ENCODE data around the gene SCNN1G. TPM values are rescaled to one million over a fixed set of nuclear protein-coding genes. Genes with fewer than 3 reads are reported as not detected.
"Not testable (repeated sequence)": the region's sequence is repeated elsewhere in the genome, so short reads cannot be mapped to it uniquely, and the experiment has no call there.

SCNN1G gene
- total RNA-seq, 1 donor from 2014 or later: 0.09 TPM

DNA sequence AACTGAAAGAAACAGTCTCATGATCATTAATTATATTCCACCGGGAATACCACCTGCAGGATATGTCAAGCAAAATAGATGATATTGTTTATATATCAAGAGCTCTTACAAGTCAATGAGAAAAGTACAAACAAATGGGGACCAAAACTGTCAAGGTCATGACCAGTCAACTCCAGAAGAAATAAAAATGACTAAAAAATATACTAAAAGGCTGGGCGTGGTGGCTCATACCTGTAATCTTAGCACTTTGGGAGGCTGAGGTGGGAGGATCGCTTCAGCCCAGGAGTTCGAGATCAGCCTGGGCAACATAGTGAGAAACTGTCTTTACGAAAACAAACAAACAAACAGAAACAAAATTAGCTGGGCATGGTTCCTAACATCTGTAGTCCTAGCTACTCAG, 69.8 kb downstream of the SCNN1G start:
- no peak for DNase-seq (ENCODE audit: low spot score)

DNA sequence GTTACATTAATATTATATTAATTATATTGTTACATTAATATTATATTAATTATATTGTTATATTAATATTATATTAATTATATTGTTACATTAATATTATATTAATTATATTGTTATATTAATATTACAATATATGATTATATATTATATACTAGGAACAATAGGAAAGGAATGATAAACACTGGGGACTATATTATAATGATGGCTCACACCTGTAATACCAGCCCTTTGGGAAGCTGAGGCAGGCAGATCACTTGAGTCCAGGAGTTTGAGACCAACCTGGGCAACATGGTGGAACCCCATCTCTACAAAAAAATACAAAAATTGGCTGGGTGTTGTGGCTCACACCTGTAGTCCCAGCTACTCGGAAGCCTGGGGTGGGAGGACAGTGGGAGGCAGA, 71.1 kb downstream of the SCNN1G start:
- not testable (repeated sequence) for DNase-seq (ENCODE audit: low spot score)

DNA sequence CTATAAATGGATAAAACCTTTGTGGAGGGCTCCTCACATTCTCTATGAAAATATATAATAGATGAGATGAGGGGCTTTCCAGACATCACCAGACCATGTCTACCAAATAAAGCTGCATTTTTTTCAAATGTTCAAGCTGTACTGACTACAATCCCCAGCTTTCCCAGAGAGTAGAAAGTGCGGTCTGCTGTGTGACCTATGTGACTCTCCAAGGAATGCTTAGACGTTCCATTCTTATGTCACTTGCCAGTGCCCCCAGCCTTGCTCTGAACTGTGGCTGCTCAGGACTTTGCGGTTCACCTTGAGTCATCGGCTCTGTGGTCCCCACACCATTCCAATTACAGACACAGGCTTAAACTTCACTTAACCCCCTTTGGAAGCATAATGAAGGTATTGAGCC, 71.8 kb downstream of the SCNN1G start:
- no peak for DNase-seq (ENCODE audit: low spot score)

- DNase-seq (ENCODE audit: low spot score): no peak
Measured at GRCh38 chr16:23255000-23255399, 72.5 kb downstream of the SCNN1G start.

- DNase-seq (ENCODE audit: low spot score): no peak
Measured at GRCh38 chr16:23256440-23256839, 73.9 kb downstream of the SCNN1G start.

GRCh38 chr16:23257682-23258081, 75.1 kb downstream of the SCNN1G start:
- no peak for DNase-seq (ENCODE audit: low spot score)

GRCh38 chr16:23258919-23259237, 76.3 kb downstream of the SCNN1G start:
- no peak for DNase-seq (ENCODE audit: low spot score)

Other genes starting within 250 kb of the SCNN1G start
- 6.6 TPM for gene USP31, start 33.3 kb upstream of the SCNN1G start, total RNA-seq
- gene SCNN1B, start 119.6 kb downstream of the SCNN1G start, total RNA-seq: 2.2 TPM